Osteocyte (in vitro differentiated cells): ENCODE results near the gene CACNA1C. TPM values are rescaled to one million over a fixed set of nuclear protein-coding genes. Genes with fewer than 3 reads are reported as not detected.

Experiments used
- DNase-seq: peaks from one replicate; pipeline ENCODE4 v3.0.0; 2021; ENCODE audit warnings: mixed read lengths; ENCODE audit not compliant: unreplicated experiment; ENCODE audit errors: extremely low spot score
- H3K27ac Mint-ChIP-seq: one replicate; pipeline ENCODE4 v1.8.0; 2021; ENCODE audit warnings: mild to moderate bottlenecking, mixed read lengths; ENCODE audit not compliant: unreplicated experiment
- H3K27me3 Mint-ChIP-seq: one replicate; pipeline ENCODE4 v1.8.0; 2021; ENCODE audit warnings: mixed read lengths; ENCODE audit not compliant: unreplicated experiment
- H3K36me3 Mint-ChIP-seq: one replicate; pipeline ENCODE4 v1.8.0; 2021; ENCODE audit warnings: mixed read lengths; ENCODE audit not compliant: unreplicated experiment
- H3K4me1 Mint-ChIP-seq: one replicate; pipeline ENCODE4 v1.8.0; 2021; ENCODE audit warnings: mixed read lengths; ENCODE audit not compliant: unreplicated experiment
- H3K4me3 Mint-ChIP-seq: one replicate; pipeline ENCODE4 v1.8.0; 2021; ENCODE audit warnings: mild to moderate bottlenecking, moderate library complexity, mixed read lengths; ENCODE audit not compliant: unreplicated experiment
- H3K9me3 Mint-ChIP-seq: one replicate; pipeline ENCODE4 v1.8.0; 2021; ENCODE audit warnings: mixed read lengths; ENCODE audit not compliant: unreplicated experiment
- total RNA-seq: library from RNA; stranded (reverse); gene quantifications from 2 replicates; pipeline ENCODE4 v1.2.1, GENCODE V29; 2021
- TF ChIP-seq, protein P1 (sequence below): fragments of 200-600 bp; sonication (generic); IDR thresholded peaks from 2 replicates; pipeline ENCODE4 v1.5.0; 2021; ENCODE audit warnings: antibody characterized with exemption, mild to moderate bottlenecking, moderate library complexity

The CACNA1C gene
- total RNA-seq, 1 donor from 2014 or later = 67.4 TPM

DNA sequence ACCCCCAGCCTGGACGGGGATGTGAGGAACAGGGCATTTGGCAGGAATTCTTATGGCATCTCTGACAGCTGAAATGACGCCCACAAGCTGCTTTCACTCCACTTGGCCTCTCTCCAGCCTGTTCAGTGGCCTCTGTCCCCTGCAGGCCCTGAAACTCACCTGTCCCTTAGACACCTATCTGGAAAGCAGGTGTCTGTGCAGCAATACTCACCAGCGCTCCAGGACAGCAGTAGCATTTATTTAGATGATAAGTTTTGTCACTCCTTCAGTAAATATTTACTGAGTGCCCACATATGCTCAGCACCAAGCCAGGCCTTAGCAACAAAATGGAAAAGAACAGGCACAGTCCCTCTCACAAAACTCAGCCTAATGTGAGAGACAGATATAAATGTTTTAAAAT lies 430.9 kb downstream of the CACNA1C start:
- Mint-ChIP-seq H3K27ac (no peak overlapping the region), H3K27me3 (no peaks in the 10 kb centered on the region), H3K4me1 (peaks cover 6% of the 10 kb centered on the region), H3K9me3 (no peaks in the 10 kb centered on the region), H3K36me3 (peaks cover 43% of the 10 kb centered on the region), H3K4me3 (no peak overlapping the region)
- DNase-seq = no peak
- TF ChIP-seq, protein P1, sequence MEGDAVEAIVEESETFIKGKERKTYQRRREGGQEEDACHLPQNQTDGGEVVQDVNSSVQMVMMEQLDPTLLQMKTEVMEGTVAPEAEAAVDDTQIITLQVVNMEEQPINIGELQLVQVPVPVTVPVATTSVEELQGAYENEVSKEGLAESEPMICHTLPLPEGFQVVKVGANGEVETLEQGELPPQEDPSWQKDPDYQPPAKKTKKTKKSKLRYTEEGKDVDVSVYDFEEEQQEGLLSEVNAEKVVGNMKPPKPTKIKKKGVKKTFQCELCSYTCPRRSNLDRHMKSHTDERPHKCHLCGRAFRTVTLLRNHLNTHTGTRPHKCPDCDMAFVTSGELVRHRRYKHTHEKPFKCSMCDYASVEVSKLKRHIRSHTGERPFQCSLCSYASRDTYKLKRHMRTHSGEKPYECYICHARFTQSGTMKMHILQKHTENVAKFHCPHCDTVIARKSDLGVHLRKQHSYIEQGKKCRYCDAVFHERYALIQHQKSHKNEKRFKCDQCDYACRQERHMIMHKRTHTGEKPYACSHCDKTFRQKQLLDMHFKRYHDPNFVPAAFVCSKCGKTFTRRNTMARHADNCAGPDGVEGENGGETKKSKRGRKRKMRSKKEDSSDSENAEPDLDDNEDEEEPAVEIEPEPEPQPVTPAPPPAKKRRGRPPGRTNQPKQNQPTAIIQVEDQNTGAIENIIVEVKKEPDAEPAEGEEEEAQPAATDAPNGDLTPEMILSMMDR = no peak

GRCh38 chr12:2484141-2484776 lies 431.5 kb downstream of the CACNA1C start:
- no peak overlapping the region for H3K27ac Mint-ChIP-seq
- TF ChIP-seq, protein P1 = no peak
- H3K9me3 Mint-ChIP-seq = no peaks in the 10 kb centered on the region
- H3K36me3 Mint-ChIP-seq = peaks cover 49% of the 10 kb centered on the region
- H3K27me3 Mint-ChIP-seq = no peaks in the 10 kb centered on the region
- DNase-seq = no peak
- H3K4me1 Mint-ChIP-seq = peaks cover 6% of the 10 kb centered on the region
- no peak overlapping the region for H3K4me3 Mint-ChIP-seq

DNA sequence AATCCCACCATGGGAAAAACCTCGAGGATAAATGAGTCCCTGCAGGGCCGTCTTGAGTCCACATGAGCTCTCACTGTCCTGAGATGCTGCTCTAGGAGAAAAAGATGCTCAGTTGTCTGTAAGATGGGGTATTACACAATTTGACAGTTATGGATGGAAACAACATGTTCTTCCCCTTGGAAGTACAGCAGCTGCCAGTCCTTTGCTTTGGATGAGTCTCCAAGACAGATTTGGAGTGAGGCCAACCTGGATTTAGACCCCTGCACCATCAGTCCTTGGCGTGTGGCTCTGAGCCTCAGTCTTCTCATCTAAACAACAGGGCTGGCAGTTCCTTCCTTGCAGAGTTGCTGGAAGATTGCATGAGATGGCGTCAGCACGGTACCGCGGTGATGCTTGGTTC lies 432.9 kb downstream of the CACNA1C start:
- Mint-ChIP-seq H3K27ac (no peak overlapping the region), H3K36me3 (peaks cover 41% of the 10 kb centered on the region), H3K4me1 (peaks cover 6% of the 10 kb centered on the region), H3K4me3 (no peak overlapping the region), H3K27me3 (no peaks in the 10 kb centered on the region), H3K9me3 (no peaks in the 10 kb centered on the region)
- DNase-seq = no peak
- TF ChIP-seq, protein P1 = no peak

DNA sequence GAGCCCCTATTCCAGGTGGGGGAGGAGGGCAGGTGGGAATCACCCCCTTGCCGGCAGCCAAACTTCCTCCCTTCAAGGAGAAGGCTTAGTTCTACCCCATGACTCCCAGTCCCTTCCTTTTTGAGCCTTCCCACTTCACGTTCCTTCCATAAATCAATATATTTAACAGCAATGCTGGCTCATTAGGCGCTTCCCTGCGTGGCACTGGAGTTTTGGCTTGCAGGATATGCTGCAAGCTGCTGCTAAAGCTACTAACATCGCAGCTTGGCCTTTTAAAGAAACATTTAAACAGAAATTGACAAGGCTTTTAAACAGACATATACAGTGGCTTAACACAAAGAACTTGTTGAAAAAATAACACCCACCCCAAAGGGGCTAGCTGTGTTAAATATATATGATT lies 434.0 kb downstream of the CACNA1C start:
- H3K4me1 Mint-ChIP-seq = peaks cover 6% of the 10 kb centered on the region
- TF ChIP-seq, protein P1 = no peak
- H3K27ac Mint-ChIP-seq = no peak overlapping the region

DNA sequence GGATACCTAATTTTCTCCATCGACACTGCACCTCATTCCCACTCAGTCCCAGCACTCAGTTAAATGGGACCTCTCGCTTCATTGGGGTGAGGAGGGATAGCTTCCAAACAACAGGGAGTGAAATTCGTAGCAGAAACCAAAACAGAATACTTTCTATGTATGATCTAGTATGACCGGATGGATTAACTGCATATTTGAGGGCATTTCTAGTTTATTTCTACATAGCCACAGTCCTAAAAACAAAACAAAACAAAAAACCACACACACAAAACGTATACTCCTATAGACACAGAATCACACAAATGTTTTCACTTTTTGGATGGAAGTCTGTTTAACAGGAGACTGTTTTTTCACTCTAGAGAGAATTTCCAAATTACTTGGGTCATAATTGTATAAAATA lies 434.5 kb downstream of the CACNA1C start:
- Mint-ChIP-seq H3K4me1 (peaks cover 6% of the 10 kb centered on the region), H3K9me3 (no peaks in the 10 kb centered on the region), H3K36me3 (peaks cover 39% of the 10 kb centered on the region), H3K4me3 (no peak overlapping the region), H3K27me3 (no peaks in the 10 kb centered on the region), H3K27ac (no peak overlapping the region)
- no peak for DNase-seq
- TF ChIP-seq, protein P1 = no peak

More for the DNA sequence above, 434.0 kb downstream of the CACNA1C start:
- Mint-ChIP-seq H3K36me3 (peaks cover 40% of the 10 kb centered on the region), H3K4me3 (no peak overlapping the region), H3K27me3 (no peaks in the 10 kb centered on the region), H3K9me3 (no peaks in the 10 kb centered on the region)
- DNase-seq = no peak
